Ovary (tissue), 9 donors: ENCODE results near the gene MGAT5B. TPM values are rescaled to one million over a fixed set of nuclear protein-coding genes. Genes with fewer than 3 reads are reported as not detected.

ENCODE experiments used
- DNase-seq, 5 donors: peaks; one replicate each; pipeline ENCODE4 v3.0.0-alpha.2; 2019 to 2020
- H3K27ac ChIP-seq, 2 donors: fragments of 200-600 bp; one replicate each; pipeline versions ENCODE4 v1.5.1 to v1.8.0; 2019 to 2022
- H3K27me3 ChIP-seq: fragments of 200-600 bp; one replicate; pipeline ENCODE4 v1.8.0; 2022
- H3K36me3 ChIP-seq: fragments of 200-600 bp; sonication (generic); one replicate; pipeline ENCODE4 v1.5.1; 2019
- H3K4me1 ChIP-seq: one replicate; pipeline ENCODE4 v1.8.1; 2013; ENCODE audit warnings: mild to moderate bottlenecking, moderate library complexity; ENCODE audit not compliant: insufficient read depth
- H3K4me3 ChIP-seq: fragments of 200-600 bp; sonication (generic); one replicate; pipeline ENCODE4 v1.5.1; 2017
- H3K9me3 ChIP-seq, 2 donors: fragments of 200-600 bp in 1 of 2; sonication (generic) in 1 of 2; one replicate each; pipeline versions ENCODE4 v1.5.1 to v1.8.1; 2013 to 2019; ENCODE audit warnings: mild to moderate bottlenecking in 1 of 2, moderate library complexity in 1 of 2
- CTCF ChIP-seq, 3 donors: fragments of 450-650 bp in 2 of 3; fragments of 200-600 bp in 1 of 3; IDR thresholded peaks; one replicate each; pipeline versions ENCODE4 v1.5.1 to v1.8.0; 2016 to 2022; ENCODE audit warnings: antibody characterized with exemption in 3 of 3, mild to moderate bottlenecking in 1 of 3
- EP300 ChIP-seq: sonication (generic); formaldehyde crosslinking; IDR thresholded peaks from one replicate; pipeline ENCODE4 v1.6.1; 2017; ENCODE audit warnings: antibody characterized with exemption
- POLR2A ChIP-seq: fragments of 450-650 bp; IDR thresholded peaks from one replicate; pipeline ENCODE4 v1.6.1; 2017; ENCODE audit warnings: antibody characterized with exemption, mild to moderate bottlenecking, moderate library complexity
- WGBS, 3 donors: extraction: QIAGEN DNeasy Blood & Tissue Kit in 1 of 3; methylation state at CpG; one replicate each; pipeline versions ENCODE4 v1.1.5 to v1.1.7; 2013 to 2017; 5-methylcytosine and 5-hydroxymethylcytosine counted together
- intact Hi-C, 4 donors: fragments of 100-400 bp; cut with DNase I; formaldehyde crosslinking; loops; one replicate each; pipeline versions ENCODE4 v1.11.0 to v1.15.1; 2022 to 2023
- polyA plus RNA-seq, 2 donors: library from polyadenylated mRNA; stranded (reverse); fragments of 200-250 nt in 1 of 2; fragments of 350-450 nt in 1 of 2; fragmentation: Illumina TruSeq in 1 of 2; extraction: RNeasy Lipid Tissue Mini Kit (QIAGEN cat#74804) in 1 of 2; gene quantifications; one replicate each; pipeline ENCODE4 v1.2.3, GENCODE V29; 2013 to 2014
- total RNA-seq, 7 donors: library from RNA; depleted of rRNA in 2 of 7; stranded (reverse); fragments of >200 nt in 2 of 7; fragmentation: NEBNext Ultra II Directional in 3 of 7; extraction: Animal tissue kit (Norgen Biotek cat#: 25700) in 3 of 7; gene quantifications; one replicate each; pipeline versions ENCODE4 v1.1.0 to v1.2.4, GENCODE V29; 2016 to 2023
- donor health status: DM: no; HTN: no; CAD: no; lungs with moderate emphysema.
- donor health status: DM: no; HTN: no; CAD: no.
- donor health status: Bipolar disorder and iron deficiency.
- donor health status: DM: yes; HTN: yes; CAD: no.
- donor health status: DM: no; HTN: no; CAD: no.
- donor health status: DM: yes; HTN: yes; CAD: no.

MGAT5B gene
- total and polyA plus RNA-seq, 9 donors: 0.23 to 3.6 (median 0.77) TPM; not detected in 1

- DNase-seq: no peak
- H3K27me3 ChIP-seq: no peaks in the 10 kb centered on the region
- H3K27ac ChIP-seq: no peak overlapping the region
- no peak overlapping the region for H3K4me3 ChIP-seq
- 78 to 81% (median 80%) methylated on average over 12 of the region's 12 CpGs for WGBS, 3 donors
- TF ChIP-seq POLR2A (no peak), EP300 (no peak), CTCF (IDR thresholded peaks at IDR 0.05) (no peak)
- intact Hi-C loops: loop anchor here in 2 of 4 donors (10.0 kb wide), 2 partner anchors 192 to 392 kb away; no protein-coding TSS in a partner anchor
- H3K4me1 ChIP-seq: no peaks in the 10 kb centered on the region
- no peaks in the 10 kb centered on the region for H3K9me3 ChIP-seq
- H3K36me3 ChIP-seq: no peaks in the 10 kb centered on the region
Measured at GRCh38 chr17:76862494-76862893, 5.7 kb upstream of the MGAT5B start.

- Histone ChIP-seq H3K27me3 (no peaks in the 10 kb centered on the region), H3K4me3 (no peak overlapping the region), H3K4me1 (peaks cover 1% of the 10 kb centered on the region), H3K9me3 (no peaks in the 10 kb centered on the region), H3K27ac (no peak overlapping the region), H3K36me3 (no peaks in the 10 kb centered on the region)
- DNase-seq: no peak
- WGBS, 3 donors: 62 to 67% (median 64%) methylated on average over 7 of the region's 7 CpGs
- intact Hi-C loops: loop anchor here in 2 of 4 donors (10.0 kb wide), 2 partner anchors 191 to 391 kb away; no protein-coding TSS in a partner anchor
- TF ChIP-seq CTCF (IDR thresholded peaks at IDR 0.05) (no peak), POLR2A (no peak), EP300 (no peak)
Measured at GRCh38 chr17:76864024-76864423, 4.2 kb upstream of the MGAT5B start.

DNA sequence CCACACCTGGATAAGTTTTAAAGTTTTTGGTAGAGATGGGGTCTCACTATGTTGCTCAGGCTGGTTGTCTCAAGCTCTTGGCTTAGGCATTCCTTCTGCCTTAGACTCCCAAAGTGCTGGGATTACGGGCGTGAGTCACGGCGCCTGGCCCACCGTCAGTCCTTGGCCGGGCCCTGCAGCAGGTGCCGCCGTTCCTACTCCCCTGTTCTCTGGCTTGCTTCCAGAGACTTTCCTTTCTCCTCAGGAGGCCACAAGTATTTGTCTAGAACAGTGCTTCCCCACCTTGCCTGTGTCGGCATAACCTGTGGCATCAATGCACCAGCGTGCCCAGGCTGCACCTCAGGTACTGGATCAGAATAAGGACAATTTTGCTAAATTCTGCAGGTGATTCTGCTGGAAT is 3.0 kb upstream of the MGAT5B start:
- 72 to 80% (median 76%) methylated on average over 10 of the region's 10 CpGs for WGBS, 3 donors
- H3K4me1 ChIP-seq: peaks cover 1% of the 10 kb centered on the region
- H3K27me3 ChIP-seq: peaks cover 6% of the 10 kb centered on the region
- no peak overlapping the region for H3K4me3 ChIP-seq
- H3K27ac ChIP-seq: no peak overlapping the region
- no peak for DNase-seq
- intact Hi-C loops: loop anchor here (5.0 to 10.0 kb wide), 5 partner anchors 187 to 390 kb away; no protein-coding TSS in a partner anchor
- H3K9me3 ChIP-seq: no peaks in the 10 kb centered on the region
- no peak for TF ChIP-seq POLR2A
- no peak for TF ChIP-seq CTCF (IDR thresholded peaks at IDR 0.05)
- TF ChIP-seq EP300: no peak
- H3K36me3 ChIP-seq: no peaks in the 10 kb centered on the region

DNA sequence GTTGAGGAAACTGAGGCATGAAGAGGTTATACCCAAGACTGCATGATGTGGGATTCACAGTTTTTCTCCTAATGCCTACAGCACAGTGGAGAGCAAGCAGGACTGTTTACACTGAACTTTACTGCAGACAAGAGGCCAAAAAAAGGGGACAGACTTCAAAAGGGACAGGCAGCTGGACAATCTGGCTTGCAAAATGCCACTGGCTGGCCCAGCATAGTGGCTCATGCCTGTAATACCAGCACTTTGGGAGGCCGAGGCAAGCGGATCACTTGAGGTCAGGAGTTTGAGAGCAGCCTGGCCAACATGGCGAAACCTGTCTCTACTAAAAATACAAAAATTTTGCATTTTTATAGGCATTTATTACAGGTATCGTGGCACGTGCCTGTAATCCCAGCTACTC is 2.0 kb upstream of the MGAT5B start:
- TF ChIP-seq CTCF (IDR thresholded peaks at IDR 0.05) (no peak), POLR2A (no peak), EP300 (no peak)
- H3K4me1 ChIP-seq: peaks cover 1% of the 10 kb centered on the region
- 82 to 89% (median 85%) methylated on average over 5 of the region's 5 CpGs for WGBS, 3 donors
- no peak overlapping the region for H3K4me3 ChIP-seq
- H3K9me3 ChIP-seq: no peaks in the 10 kb centered on the region
- intact Hi-C loops: loop anchor here (5.0 to 10.0 kb wide), 5 partner anchors 186 to 389 kb away; no protein-coding TSS in a partner anchor
- DNase-seq: no peak
- H3K36me3 ChIP-seq: no peaks in the 10 kb centered on the region
- no peak overlapping the region for H3K27ac ChIP-seq
- H3K27me3 ChIP-seq: peaks cover 9% of the 10 kb centered on the region
